ENCODE measurements around the gene ATP6V0A1.
"Not testable (repeated sequence)": the region's sequence is repeated elsewhere in the genome, so short reads cannot be mapped to it uniquely, and the experiment has no call there.

The ATP6V0A1 gene

DNA sequence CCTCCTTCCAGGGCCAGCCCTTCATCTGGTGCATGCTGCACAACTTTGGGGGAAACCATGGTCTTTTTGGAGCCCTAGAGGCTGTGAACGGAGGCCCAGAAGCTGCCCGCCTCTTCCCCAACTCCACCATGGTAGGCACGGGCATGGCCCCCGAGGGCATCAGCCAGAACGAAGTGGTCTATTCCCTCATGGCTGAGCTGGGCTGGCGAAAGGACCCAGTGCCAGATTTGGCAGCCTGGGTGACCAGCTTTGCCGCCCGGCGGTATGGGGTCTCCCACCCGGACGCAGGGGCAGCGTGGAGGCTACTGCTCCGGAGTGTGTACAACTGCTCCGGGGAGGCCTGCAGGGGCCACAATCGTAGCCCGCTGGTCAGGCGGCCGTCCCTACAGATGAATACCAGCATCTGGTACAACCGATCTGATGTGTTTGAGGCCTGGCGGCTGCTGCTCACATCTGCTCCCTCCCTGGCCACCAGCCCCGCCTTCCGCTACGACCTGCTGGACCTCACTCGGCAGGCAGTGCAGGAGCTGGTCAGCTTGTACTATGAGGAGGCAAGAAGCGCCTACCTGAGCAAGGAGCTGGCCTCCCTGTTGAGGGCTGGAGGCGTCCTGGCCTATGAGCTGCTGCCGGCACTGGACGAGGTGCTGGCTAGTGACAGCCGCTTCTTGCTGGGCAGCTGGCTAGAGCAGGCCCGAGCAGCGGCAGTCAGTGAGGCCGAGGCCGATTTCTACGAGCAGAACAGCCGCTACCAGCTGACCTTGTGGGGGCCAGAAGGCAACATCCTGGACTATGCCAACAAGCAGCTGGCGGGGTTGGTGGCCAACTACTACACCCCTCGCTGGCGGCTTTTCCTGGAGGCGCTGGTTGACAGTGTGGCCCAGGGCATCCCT lies 84.8 kb downstream of the ATP6V0A1 start:
- FAIRE-seq: no peak

DNA sequence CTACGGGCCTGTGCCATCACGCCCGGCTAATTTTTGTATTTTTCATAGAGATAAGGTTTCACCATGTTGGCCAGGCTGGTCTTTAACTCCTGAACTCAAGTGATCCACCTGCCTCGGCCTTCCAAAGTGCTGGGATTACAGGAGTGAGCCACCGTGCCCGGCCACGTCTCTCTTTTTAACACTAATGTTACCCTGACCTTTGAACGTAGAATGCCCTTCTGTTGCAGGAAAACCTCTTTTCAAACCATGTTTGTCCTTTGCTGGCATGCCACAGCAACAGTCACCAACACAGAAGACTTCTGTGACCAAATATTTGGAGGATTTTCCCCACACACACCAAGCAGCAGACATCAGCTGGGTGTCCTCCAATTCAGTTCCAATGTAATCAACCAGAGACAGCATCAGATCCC lies 86.2 kb downstream of the ATP6V0A1 start:
- no peak for FAIRE-seq

DNA sequence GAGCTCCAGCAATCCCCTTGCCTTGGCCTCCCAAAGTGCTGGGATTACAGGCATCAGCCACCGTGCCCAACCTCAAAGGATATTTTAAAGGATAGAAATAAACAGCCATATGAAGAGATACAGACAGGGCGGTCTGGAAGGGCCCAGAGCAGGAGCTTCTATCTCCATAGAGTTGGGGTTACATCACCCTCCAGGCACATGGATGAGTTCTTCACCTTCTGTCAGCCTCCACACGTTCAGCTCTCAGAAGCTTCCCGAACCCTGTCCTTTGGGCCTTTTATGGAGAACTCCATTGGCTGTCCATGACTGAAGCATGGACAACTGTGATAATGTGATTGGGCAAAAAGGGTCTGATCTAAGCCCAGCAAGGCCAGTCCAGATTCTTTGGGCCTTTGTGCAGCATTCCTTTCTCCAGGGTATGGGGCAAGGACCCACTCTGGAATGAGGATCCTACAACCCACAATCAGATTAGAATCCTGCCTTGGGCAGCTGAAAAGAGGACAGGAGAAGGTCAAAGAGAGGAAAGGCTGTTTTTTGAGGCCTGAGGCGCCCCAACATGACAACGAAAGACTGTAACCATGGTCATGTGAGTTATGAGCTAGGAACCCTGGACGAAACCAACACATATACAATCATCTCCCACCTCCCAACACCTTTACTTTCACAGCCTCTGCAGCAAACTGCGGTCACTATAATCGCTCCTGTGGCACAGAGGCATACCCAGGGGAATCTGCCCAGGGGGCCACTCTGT lies 87.3 kb downstream of the ATP6V0A1 start:
- not testable (repeated sequence) for FAIRE-seq

GRCh38 chr17:42547001-42547461 lies 88.4 kb downstream of the ATP6V0A1 start:
- no peak for FAIRE-seq

GRCh38 chr17:42547698-42548069 lies 89.0 kb downstream of the ATP6V0A1 start:
- FAIRE-seq: no peak

- FAIRE-seq: no peak
Observed at GRCh38 chr17:42548070-42548837, 89.6 kb downstream of the ATP6V0A1 start.

DNA sequence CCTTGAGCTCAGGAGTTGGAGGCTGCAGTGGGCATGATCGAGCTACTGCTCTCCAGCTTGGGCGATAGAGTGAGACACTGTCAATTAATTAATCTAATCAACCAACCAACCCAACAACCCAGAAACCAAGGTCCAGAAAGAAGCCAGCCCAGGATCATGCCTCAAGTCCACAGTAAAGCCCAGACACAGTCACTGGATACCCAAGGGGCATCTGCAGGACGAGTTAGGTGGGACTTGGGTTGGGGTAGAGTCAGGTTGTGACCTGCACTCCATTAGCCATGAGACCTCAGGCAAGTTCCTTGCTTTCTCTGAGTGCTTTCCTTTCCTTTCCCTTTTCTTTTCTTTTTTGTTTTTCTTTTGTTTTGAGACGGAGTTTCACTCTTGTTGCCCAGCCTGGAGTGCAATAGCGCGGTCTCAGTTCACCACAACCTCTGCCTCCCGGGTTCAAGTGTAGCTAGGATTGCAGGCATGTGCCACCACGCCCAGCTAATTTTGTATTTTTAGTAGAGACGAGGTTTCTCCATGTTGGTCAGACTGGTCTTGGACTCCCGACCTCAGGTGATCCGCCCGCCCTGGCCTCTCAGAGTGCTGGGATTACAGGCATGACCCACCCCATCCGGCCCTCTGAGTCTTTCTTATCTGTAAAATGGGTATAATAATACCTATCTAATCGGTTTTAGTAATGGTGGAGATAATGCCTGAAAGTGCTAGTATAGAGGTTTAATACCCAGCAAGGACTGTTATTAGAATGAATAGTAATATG lies 90.5 kb downstream of the ATP6V0A1 start:
- FAIRE-seq: no peak

DNA sequence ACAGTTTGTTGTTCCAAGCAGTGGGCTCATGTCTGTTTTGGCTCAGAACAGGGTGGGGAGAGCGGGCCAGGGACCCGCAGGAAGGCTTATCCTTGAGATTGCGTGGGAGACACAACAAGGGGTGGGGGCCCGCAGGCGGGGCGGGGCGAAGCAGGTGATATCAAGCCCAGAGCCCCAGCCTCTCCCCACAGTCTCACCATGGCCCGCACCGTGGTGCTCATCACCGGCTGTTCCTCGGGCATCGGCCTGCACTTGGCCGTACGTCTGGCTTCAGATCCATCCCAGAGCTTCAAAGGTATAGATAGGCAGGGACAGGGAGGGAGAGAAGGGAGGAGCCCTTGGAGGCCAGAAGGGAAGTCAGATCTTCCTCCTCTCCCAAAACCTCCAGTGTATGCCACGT lies 94.1 kb downstream of the ATP6V0A1 start, which contains the start of gene HSD17B1:
Gene HSD17B1, plus strand, starts transcription at position 188 of the 400 bp plus-strand sequence. Its CDS starts 11 bp downstream, at position 199.
- FAIRE-seq: not testable (repeated sequence)

DNA sequence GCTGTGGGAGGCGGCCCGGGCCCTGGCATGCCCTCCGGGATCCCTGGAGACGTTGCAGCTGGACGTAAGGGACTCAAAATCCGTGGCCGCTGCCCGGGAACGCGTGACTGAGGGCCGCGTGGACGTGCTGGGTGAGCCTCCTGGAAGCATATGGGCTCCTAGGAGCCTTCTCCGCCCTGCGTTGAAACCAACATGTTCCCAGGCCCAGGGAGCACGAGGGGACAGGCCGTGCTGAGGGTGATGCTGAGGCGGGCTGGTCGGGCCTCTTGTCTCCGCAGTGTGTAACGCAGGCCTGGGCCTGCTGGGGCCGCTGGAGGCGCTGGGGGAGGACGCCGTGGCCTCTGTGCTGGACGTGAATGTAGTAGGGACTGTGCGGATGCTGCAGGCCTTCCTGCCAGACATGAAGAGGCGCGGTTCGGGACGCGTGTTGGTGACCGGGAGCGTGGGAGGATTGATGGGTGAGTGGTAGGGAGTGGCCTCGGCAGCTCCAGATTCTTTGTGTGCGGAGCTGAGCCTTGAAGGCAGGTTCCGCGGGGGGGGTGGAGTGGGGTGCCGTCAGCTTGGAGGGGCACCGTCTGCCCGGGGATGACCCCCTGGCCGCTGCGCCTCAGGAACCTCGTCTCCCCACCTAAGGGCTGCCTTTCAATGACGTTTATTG lies 94.6 kb downstream of the ATP6V0A1 start:
- no peak for FAIRE-seq

DNA sequence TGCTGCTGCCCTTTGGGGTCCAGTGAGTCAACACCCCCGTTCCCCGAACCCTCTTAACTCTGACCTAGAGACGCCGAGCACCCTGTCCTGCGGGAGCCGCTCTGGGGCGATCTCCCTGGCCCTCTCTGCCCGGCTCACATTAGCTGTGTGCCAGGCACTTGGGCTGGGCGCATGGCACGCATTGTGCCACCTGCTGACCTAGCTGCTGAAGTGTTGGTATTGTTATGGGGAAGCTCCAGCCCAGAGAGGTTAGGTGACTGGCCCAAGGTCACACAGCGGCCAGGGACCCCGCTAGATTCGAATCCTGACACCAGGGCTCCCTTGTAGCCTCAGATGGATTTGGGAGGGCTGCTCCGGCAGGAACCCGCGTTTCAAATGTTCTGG lies 95.2 kb downstream of the ATP6V0A1 start:
- FAIRE-seq: no peak

- no peak for FAIRE-seq
Observed at GRCh38 chr17:42554250-42555121, 95.8 kb downstream of the ATP6V0A1 start.

- no peak for FAIRE-seq
Observed at GRCh38 chr17:42555122-42555622, 96.5 kb downstream of the ATP6V0A1 start.

- FAIRE-seq: not testable (repeated sequence)
Observed at GRCh38 chr17:42555961-42556617, 97.4 kb downstream of the ATP6V0A1 start.

GRCh38 chr17:42559075-42559474 lies 100.4 kb downstream of the ATP6V0A1 start:
- no peak for FAIRE-seq

- FAIRE-seq: no peak
Observed at GRCh38 chr17:42560246-42560645, 101.6 kb downstream of the ATP6V0A1 start.

DNA sequence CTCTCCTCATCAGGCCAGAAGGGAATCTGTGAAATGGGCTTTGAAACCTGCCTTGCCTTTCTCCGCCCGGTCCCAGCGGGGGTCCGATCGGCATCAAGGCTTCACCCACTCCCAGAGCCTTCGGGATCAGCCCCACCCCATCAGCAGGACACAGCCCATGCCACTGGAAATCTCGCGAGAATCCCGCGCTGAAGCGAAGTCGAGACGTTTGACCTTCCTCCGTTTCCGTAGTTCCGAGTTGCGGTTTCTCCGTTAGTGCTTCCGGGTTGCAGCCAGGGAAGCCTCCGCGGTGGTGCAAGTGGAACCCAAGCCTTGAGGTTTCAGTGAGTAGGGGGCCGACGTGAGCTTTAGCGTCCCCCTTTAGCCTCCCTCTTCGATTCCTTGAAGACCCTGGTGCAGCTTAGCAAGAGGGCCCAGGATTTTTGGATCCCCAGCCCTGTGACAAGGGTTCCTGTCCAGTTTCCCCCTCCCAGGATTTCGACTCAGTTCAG lies 103.3 kb downstream of the ATP6V0A1 start, which contains the start of gene COASY:
Gene COASY, plus strand, starts transcription at position 252 of the 491 bp plus-strand sequence. CDS start 475 bp downstream, outside the sequence.
- no peak for FAIRE-seq

GRCh38 chr17:42562388-42563142 lies 103.9 kb downstream of the ATP6V0A1 start:
- no peak for FAIRE-seq

DNA sequence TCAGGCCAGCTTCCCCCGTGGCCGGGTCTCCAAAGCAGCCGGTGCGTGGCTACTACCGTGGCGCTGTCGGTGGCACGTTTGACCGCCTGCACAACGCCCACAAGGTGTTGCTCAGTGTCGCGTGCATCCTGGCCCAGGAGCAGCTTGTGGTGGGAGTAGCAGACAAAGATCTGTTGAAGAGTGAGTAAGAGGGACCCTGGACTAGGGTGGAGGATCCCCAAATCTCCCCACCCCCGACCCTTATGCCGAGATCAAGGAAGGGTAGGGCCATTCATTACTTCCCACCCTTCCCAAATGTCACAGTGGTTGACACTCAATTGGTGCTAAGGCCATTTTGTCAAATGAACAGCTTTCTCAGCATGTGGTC lies 104.4 kb downstream of the ATP6V0A1 start:
- FAIRE-seq: no peak

DNA sequence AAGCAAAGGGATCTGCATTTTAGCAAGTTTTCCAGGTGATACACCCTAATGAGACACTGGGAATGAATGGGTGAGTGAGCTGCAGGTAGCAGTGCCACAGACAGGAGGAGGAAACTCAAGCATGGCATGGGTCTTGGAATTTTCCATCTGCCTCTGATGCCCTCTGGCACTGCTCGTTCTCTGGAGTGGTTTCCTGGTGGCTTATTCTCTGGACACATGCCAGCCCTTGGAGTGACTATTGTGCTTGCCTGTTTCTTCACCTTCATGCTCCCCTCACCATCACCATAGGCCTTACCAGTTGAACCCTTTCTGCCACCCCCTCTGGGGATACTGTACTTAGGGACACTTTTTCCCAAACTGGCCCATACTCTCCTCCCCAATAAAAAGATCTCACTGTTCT lies 104.9 kb downstream of the ATP6V0A1 start:
- FAIRE-seq: no peak

Measured in TTC549 (cell line).